Measurements from ENCODE around the gene KCNIP3.
"Not testable (repeated sequence)": the region's sequence is repeated elsewhere in the genome, so short reads cannot be mapped to it uniquely, and the experiment has no call there.

Gene KCNIP3

GRCh38 chr2:95377216-95378123, 80.3 kb downstream of the KCNIP3 start:
- no peak overlapping the region for H2BK15ac ChIP-seq (replicated peaks; ENCODE audit: low read depth)
- H3K18ac ChIP-seq (ENCODE audit: low read length) = no peak overlapping the region
- H4K5ac ChIP-seq (ENCODE audit: low read length) = no peak overlapping the region
- no peaks in the 10 kb centered on the region for H3K4me1 ChIP-seq (ENCODE audit: control insufficient read depth, low read depth, low read length)
- H2BK5ac ChIP-seq (ENCODE audit: low read length) = no peak overlapping the region
- H3K79me1 ChIP-seq (ENCODE audit: low read length) = no peaks in the 10 kb centered on the region
- H2BK120ac ChIP-seq (ENCODE audit: low read depth, low read length) = no peak overlapping the region
- H3K27me3 ChIP-seq (ENCODE audit: insufficient read depth, low read length, poor library complexity) = no peaks in the 10 kb centered on the region
- no peak overlapping the region for H3K23ac ChIP-seq (ENCODE audit: low read length)
- H4K8ac ChIP-seq (ENCODE audit: low read depth, low read length) = no peak overlapping the region
- no peak for DNase-seq
- no peaks in the 10 kb centered on the region for H3K36me3 ChIP-seq (ENCODE audit: control insufficient read depth, insufficient read depth, low read length)
- no peak overlapping the region for H3K4me2 ChIP-seq (ENCODE audit: low read length)
- H2AK5ac ChIP-seq (ENCODE audit: low read length) = no peak overlapping the region
- no peak overlapping the region for H3K9ac ChIP-seq (ENCODE audit: low read length)
- H3K4ac ChIP-seq (ENCODE audit: low read depth, low read length) = no peak overlapping the region
- H3K79me2 ChIP-seq (ENCODE audit: control insufficient read depth, insufficient read depth, low read length) = no peaks in the 10 kb centered on the region
- no peak overlapping the region for H3K56ac ChIP-seq (ENCODE audit: low read length)
- no peak overlapping the region for H3K4me3 ChIP-seq (ENCODE audit: low read length)
- no peak overlapping the region for H3K27ac ChIP-seq (ENCODE audit: low read depth, low read length)
- WGBS (ENCODE audit: extremely low coverage, insufficient coverage, low lambda C conversion rate) = no CpG with 5 or more reads among the region's 17 CpGs

DNA sequence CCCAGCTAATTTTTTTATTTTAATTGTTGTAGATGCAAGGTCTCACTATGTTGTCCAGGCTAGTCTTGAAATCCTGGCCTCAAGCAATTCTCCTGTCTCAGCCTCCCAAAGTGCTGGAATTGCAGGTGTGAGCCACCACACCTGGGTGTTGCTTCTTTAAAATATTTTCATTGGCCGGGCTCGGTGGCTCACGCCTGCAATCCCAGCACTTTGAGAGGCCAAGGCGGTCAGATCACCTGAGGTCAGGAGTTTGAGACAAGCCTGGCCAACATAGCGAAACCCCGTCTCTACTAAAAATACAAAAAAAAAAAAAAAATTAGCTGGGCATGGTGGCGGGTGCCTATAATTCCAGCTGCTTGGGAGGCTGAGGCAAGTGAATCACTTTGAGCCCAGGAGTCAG, 81.1 kb downstream of the KCNIP3 start:
- not testable (repeated sequence) for H3K4me1 ChIP-seq (ENCODE audit: control insufficient read depth, low read depth, low read length); H2BK15ac ChIP-seq (replicated peaks; ENCODE audit: low read depth); H2AK5ac ChIP-seq (ENCODE audit: low read length); H3K4ac ChIP-seq (ENCODE audit: low read depth, low read length); H2BK120ac ChIP-seq (ENCODE audit: low read depth, low read length); H3K27me3 ChIP-seq (ENCODE audit: insufficient read depth, low read length, poor library complexity); H4K5ac ChIP-seq (ENCODE audit: low read length); H3K9ac ChIP-seq (ENCODE audit: low read length); H3K56ac ChIP-seq (ENCODE audit: low read length); H3K4me3 ChIP-seq (ENCODE audit: low read length); DNase-seq; H3K79me2 ChIP-seq (ENCODE audit: control insufficient read depth, insufficient read depth, low read length); H2BK5ac ChIP-seq (ENCODE audit: low read length); H4K8ac ChIP-seq (ENCODE audit: low read depth, low read length); H3K36me3 ChIP-seq (ENCODE audit: control insufficient read depth, insufficient read depth, low read length); H3K18ac ChIP-seq (ENCODE audit: low read length); H3K79me1 ChIP-seq (ENCODE audit: low read length); H3K4me2 ChIP-seq (ENCODE audit: low read length); H3K27ac ChIP-seq (ENCODE audit: low read depth, low read length); H3K23ac ChIP-seq (ENCODE audit: low read length)
- WGBS (ENCODE audit: extremely low coverage, insufficient coverage, low lambda C conversion rate) = no CpG with 5 or more reads among the region's 7 CpGs

DNA sequence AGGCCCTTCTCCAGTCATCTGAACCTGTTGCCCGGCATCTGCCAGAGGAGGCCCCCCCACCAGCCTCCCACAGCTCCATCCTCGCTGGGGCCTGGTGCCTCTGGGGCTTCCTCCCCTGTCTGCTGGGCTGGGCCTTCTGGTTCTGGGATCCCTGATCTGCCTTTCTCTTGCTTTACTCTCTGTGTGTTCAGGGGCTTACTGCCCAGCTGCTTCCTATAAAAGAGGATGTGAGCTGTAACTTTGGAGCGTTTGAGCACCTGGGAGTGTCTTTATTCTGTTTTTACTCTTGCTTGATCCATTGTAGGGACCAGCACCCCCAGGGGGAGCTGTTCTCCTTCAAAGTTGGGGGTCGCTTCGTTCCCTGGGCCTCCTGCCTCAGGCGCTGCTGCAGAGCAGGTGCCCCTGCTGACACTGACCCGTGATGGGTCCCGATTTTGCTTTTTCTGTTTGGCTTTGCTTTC, 82.3 kb downstream of the KCNIP3 start:
- no peak overlapping the region for H4K5ac ChIP-seq (ENCODE audit: low read length)
- no peak overlapping the region for H3K4me2 ChIP-seq (ENCODE audit: low read length)
- no peak overlapping the region for H3K9ac ChIP-seq (ENCODE audit: low read length)
- H2BK120ac ChIP-seq (ENCODE audit: low read depth, low read length) = no peak overlapping the region
- H3K4ac ChIP-seq (ENCODE audit: low read depth, low read length) = no peak overlapping the region
- no peaks in the 10 kb centered on the region for H3K4me1 ChIP-seq (ENCODE audit: control insufficient read depth, low read depth, low read length)
- no peaks in the 10 kb centered on the region for H3K36me3 ChIP-seq (ENCODE audit: control insufficient read depth, insufficient read depth, low read length)
- no peak overlapping the region for H2BK15ac ChIP-seq (replicated peaks; ENCODE audit: low read depth)
- H3K79me2 ChIP-seq (ENCODE audit: control insufficient read depth, insufficient read depth, low read length) = no peaks in the 10 kb centered on the region
- H3K27ac ChIP-seq (ENCODE audit: low read depth, low read length) = no peak overlapping the region
- H3K79me1 ChIP-seq (ENCODE audit: low read length) = no peaks in the 10 kb centered on the region
- no peak for DNase-seq
- no peak overlapping the region for H4K8ac ChIP-seq (ENCODE audit: low read depth, low read length)
- H3K18ac ChIP-seq (ENCODE audit: low read length) = no peak overlapping the region
- no peak overlapping the region for H2AK5ac ChIP-seq (ENCODE audit: low read length)
- H3K23ac ChIP-seq (ENCODE audit: low read length) = no peak overlapping the region
- no peak overlapping the region for H3K56ac ChIP-seq (ENCODE audit: low read length)
- no peaks in the 10 kb centered on the region for H3K27me3 ChIP-seq (ENCODE audit: insufficient read depth, low read length, poor library complexity)
- WGBS (ENCODE audit: extremely low coverage, insufficient coverage, low lambda C conversion rate) = no CpG with 5 or more reads among the region's 8 CpGs
- H2BK5ac ChIP-seq (ENCODE audit: low read length) = no peak overlapping the region
- H3K4me3 ChIP-seq (ENCODE audit: low read length) = no peak overlapping the region

- Histone ChIP-seq H3K23ac (ENCODE audit: low read length) (no peak overlapping the region), H3K4me1 (ENCODE audit: control insufficient read depth, low read depth, low read length) (no peaks in the 10 kb centered on the region), H3K79me1 (ENCODE audit: low read length) (no peaks in the 10 kb centered on the region), H3K27me3 (ENCODE audit: insufficient read depth, low read length, poor library complexity) (no peaks in the 10 kb centered on the region), H3K79me2 (ENCODE audit: control insufficient read depth, insufficient read depth, low read length) (no peaks in the 10 kb centered on the region), H2BK120ac (ENCODE audit: low read depth, low read length) (no peak overlapping the region), H4K5ac (ENCODE audit: low read length) (no peak overlapping the region), H3K36me3 (ENCODE audit: control insufficient read depth, insufficient read depth, low read length) (no peaks in the 10 kb centered on the region), H3K27ac (ENCODE audit: low read depth, low read length) (no peak overlapping the region), H3K9ac (ENCODE audit: low read length) (no peak overlapping the region), H3K4ac (ENCODE audit: low read depth, low read length) (no peak overlapping the region), H2AK5ac (ENCODE audit: low read length) (no peak overlapping the region), H3K4me2 (ENCODE audit: low read length) (no peak overlapping the region), H3K4me3 (ENCODE audit: low read length) (no peak overlapping the region), H3K56ac (ENCODE audit: low read length) (no peak overlapping the region), H4K8ac (ENCODE audit: low read depth, low read length) (no peak overlapping the region), H3K18ac (ENCODE audit: low read length) (no peak overlapping the region), H2BK5ac (ENCODE audit: low read length) (no peak overlapping the region), H2BK15ac (replicated peaks; ENCODE audit: low read depth) (no peak overlapping the region)
- no CpG with 5 or more reads among the region's 5 CpGs for WGBS (ENCODE audit: extremely low coverage, insufficient coverage, low lambda C conversion rate)
- no peak for DNase-seq
These were observed 83.1 kb downstream of the KCNIP3 start for GRCh38 chr2:95380280-95380679.

DNA sequence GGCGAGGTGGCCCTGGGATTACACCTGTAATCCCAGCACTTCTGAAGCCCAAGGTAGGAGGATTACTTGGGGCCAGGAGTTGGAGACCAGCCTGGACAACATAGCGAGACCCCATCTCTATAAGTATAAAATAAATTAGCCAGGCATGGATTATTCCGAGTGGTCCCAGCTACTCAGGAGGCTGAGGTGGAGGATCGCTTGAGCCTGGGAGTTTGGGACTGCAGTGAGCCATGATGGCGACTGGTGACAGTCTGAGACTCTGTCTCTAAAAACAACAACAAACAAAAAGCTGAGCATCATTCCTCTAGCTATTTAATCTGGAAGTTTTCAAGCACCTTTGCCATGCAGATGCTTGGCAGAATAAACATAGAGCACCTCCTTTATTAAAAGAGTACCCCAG, 83.6 kb downstream of the KCNIP3 start:
- H4K8ac ChIP-seq (ENCODE audit: low read depth, low read length) = no peak overlapping the region
- H3K79me2 ChIP-seq (ENCODE audit: control insufficient read depth, insufficient read depth, low read length) = no peaks in the 10 kb centered on the region
- DNase-seq = no peak
- no peak overlapping the region for H3K9ac ChIP-seq (ENCODE audit: low read length)
- no peaks in the 10 kb centered on the region for H3K79me1 ChIP-seq (ENCODE audit: low read length)
- no peak overlapping the region for H2BK5ac ChIP-seq (ENCODE audit: low read length)
- H3K27ac ChIP-seq (ENCODE audit: low read depth, low read length) = no peak overlapping the region
- H3K27me3 ChIP-seq (ENCODE audit: insufficient read depth, low read length, poor library complexity) = no peaks in the 10 kb centered on the region
- no peak overlapping the region for H3K56ac ChIP-seq (ENCODE audit: low read length)
- H3K4me3 ChIP-seq (ENCODE audit: low read length) = no peak overlapping the region
- H2BK120ac ChIP-seq (ENCODE audit: low read depth, low read length) = no peak overlapping the region
- H3K4me2 ChIP-seq (ENCODE audit: low read length) = no peak overlapping the region
- H3K18ac ChIP-seq (ENCODE audit: low read length) = no peak overlapping the region
- WGBS (ENCODE audit: extremely low coverage, insufficient coverage, low lambda C conversion rate) = no CpG with 5 or more reads among the region's 5 CpGs
- no peaks in the 10 kb centered on the region for H3K36me3 ChIP-seq (ENCODE audit: control insufficient read depth, insufficient read depth, low read length)
- no peaks in the 10 kb centered on the region for H3K4me1 ChIP-seq (ENCODE audit: control insufficient read depth, low read depth, low read length)
- H4K5ac ChIP-seq (ENCODE audit: low read length) = no peak overlapping the region
- H3K23ac ChIP-seq (ENCODE audit: low read length) = no peak overlapping the region
- no peak overlapping the region for H2AK5ac ChIP-seq (ENCODE audit: low read length)
- no peak overlapping the region for H3K4ac ChIP-seq (ENCODE audit: low read depth, low read length)
- H2BK15ac ChIP-seq (replicated peaks; ENCODE audit: low read depth) = no peak overlapping the region
